Activated CD8-positive, alpha-beta memory T cell treated with anti-CD3 and anti-CD28 coated beads for 4 hours (primary cell): ENCODE data around the gene CHN1.

Experiments
- DNase-seq, 2 donors: peaks; one replicate each; pipeline ENCODE4 v3.0.0-alpha.2; 2020; ENCODE audit warnings: low read depth in 2 of 2

The CHN1 gene

GRCh38 chr2:174924061-174924693, 81.0 kb downstream of the CHN1 start:
- no peak for DNase-seq

- no peak for DNase-seq
These were observed 85.1 kb downstream of the CHN1 start for GRCh38 chr2:174919947-174920595.

- no peak for DNase-seq
These were observed 86.2 kb downstream of the CHN1 start for GRCh38 chr2:174918886-174919526.

- DNase-seq: no peak
These were observed 88.8 kb downstream of the CHN1 start for GRCh38 chr2:174916270-174916930.

- no peak for DNase-seq
These were observed 90.1 kb downstream of the CHN1 start for GRCh38 chr2:174914853-174915760.

GRCh38 chr2:174908284-174908683, 96.9 kb downstream of the CHN1 start:
- DNase-seq: no peak

GRCh38 chr2:174903264-174903556, 102.0 kb downstream of the CHN1 start:
- DNase-seq: no peak

GRCh38 chr2:174902506-174903263, 102.5 kb downstream of the CHN1 start:
- no peak for DNase-seq

- no peak for DNase-seq
These were observed 104.1 kb downstream of the CHN1 start for GRCh38 chr2:174901075-174901474.

GRCh38 chr2:174897286-174897685, 107.9 kb downstream of the CHN1 start:
- DNase-seq: no peak

GRCh38 chr2:174893018-174893417, 112.2 kb downstream of the CHN1 start:
- DNase-seq: no peak

GRCh38 chr2:174892546-174892945, 112.6 kb downstream of the CHN1 start:
- DNase-seq: no peak

GRCh38 chr2:174888646-174889271, 116.4 kb downstream of the CHN1 start:
- no peak for DNase-seq

- no peak for DNase-seq
These were observed 117.0 kb downstream of the CHN1 start for GRCh38 chr2:174888146-174888545.

GRCh38 chr2:174882416-174882815, 122.8 kb downstream of the CHN1 start:
- DNase-seq: no peak

GRCh38 chr2:174881678-174882077, 123.5 kb downstream of the CHN1 start:
- no peak for DNase-seq

- DNase-seq: no peak
These were observed 126.5 kb downstream of the CHN1 start for GRCh38 chr2:174878537-174879147.

- no peak for DNase-seq
These were observed 127.4 kb downstream of the CHN1 start for GRCh38 chr2:174877751-174878150.

- DNase-seq: no peak
These were observed 127.9 kb downstream of the CHN1 start for GRCh38 chr2:174877301-174877700.

- DNase-seq: no peak
These were observed 131.1 kb downstream of the CHN1 start for GRCh38 chr2:174874085-174874484.
